NOMO-1 treated with DMSO at 0.1 percent for 48 hours (cell line): ENCODE measurements around the gene CCDC85C.
A peak's percentile ranks its signal among the peaks of the same experiment; 100 is the strongest.
"Not testable (repeated sequence)": the region's sequence is repeated elsewhere in the genome, so short reads cannot be mapped to it uniquely, and the experiment has no call there.

Experiments used
- DNase-seq: peaks from one replicate; lab custom pipeline; 2025; ENCODE audit not compliant: unreplicated experiment; lab: John Stamatoyannopoulos, UW

Gene CCDC85C

GRCh38 chr14:99603471-99604277, at the start of gene CCDC85C:
Gene CCDC85C (minus strand): TSS chr14:99604207. CDS start chr14:99603959, 248 bp downstream.
- DNase-seq: peak; percentile 27

- DNase-seq: no peak
Observed at GRCh38 chr14:99651953-99652746, 48.1 kb upstream of the CCDC85C start.

GRCh38 chr14:99650189-99650588, 46.2 kb upstream of the CCDC85C start:
- DNase-seq: no peak

- no peak for DNase-seq
Observed at GRCh38 chr14:99649643-99650042, 45.6 kb upstream of the CCDC85C start.

- DNase-seq: no peak
Observed at GRCh38 chr14:99649219-99649618, 45.2 kb upstream of the CCDC85C start.

- no peak for DNase-seq
Observed at GRCh38 chr14:99648027-99648784, 44.2 kb upstream of the CCDC85C start.

GRCh38 chr14:99647411-99647810, 43.4 kb upstream of the CCDC85C start:
- DNase-seq: no peak

- DNase-seq: no peak
Observed at GRCh38 chr14:99645545-99646505, 41.8 kb upstream of the CCDC85C start.

- no peak for DNase-seq
Observed at GRCh38 chr14:99644723-99645544, 40.9 kb upstream of the CCDC85C start, which contains the start of gene HHIPL1. Gene HHIPL1 (plus strand): TSS chr14:99645129. CDS start chr14:99645208, 79 bp downstream.

- DNase-seq: no peak
Observed at GRCh38 chr14:99644035-99644587, 40.1 kb upstream of the CCDC85C start.

- DNase-seq: no peak
Observed at GRCh38 chr14:99643343-99643742, 39.3 kb upstream of the CCDC85C start.

- DNase-seq: not testable (repeated sequence)
Observed at GRCh38 chr14:99642771-99643170, 38.8 kb upstream of the CCDC85C start.

GRCh38 chr14:99637624-99638023, 33.6 kb upstream of the CCDC85C start:
- no peak for DNase-seq

GRCh38 chr14:99636487-99636886, 32.5 kb upstream of the CCDC85C start:
- DNase-seq: peak; percentile 48

GRCh38 chr14:99635116-99635515, 31.1 kb upstream of the CCDC85C start:
- DNase-seq: no peak

GRCh38 chr14:99634443-99634842, 30.4 kb upstream of the CCDC85C start:
- DNase-seq: no peak

- no peak for DNase-seq
Observed at GRCh38 chr14:99633918-99634317, 29.9 kb upstream of the CCDC85C start.

- DNase-seq: no peak
Observed at GRCh38 chr14:99633141-99633540, 29.1 kb upstream of the CCDC85C start.
